Left lobe of liver (tissue), 2 donors: ENCODE data around the gene PLCB1. TPM values are rescaled to one million over a fixed set of nuclear protein-coding genes. Genes with fewer than 3 reads are reported as not detected.

Source experiments
- ATAC-seq: fragments of 200-7000 bp; cut with Tn5 transposase; one replicate; pipeline ENCODE4 v1.9.1; 2020; ENCODE audit warnings: mild to moderate bottlenecking, moderate library complexity
- DNase-seq: peaks from one replicate; pipeline ENCODE4 v3.0.0-alpha.2; 2020; ENCODE audit warnings: low spot score
- total RNA-seq: library from RNA; stranded (reverse); gene quantifications from one replicate; pipeline ENCODE4 v1.2.1, GENCODE V29; 2021
- donor health status: DM: no; HTN: no; CAD: no; lungs with moderate emphysema.
- donor health status: DM: no; HTN: yes; CAD: no.

PLCB1 gene
- total RNA-seq, 1 donor from 2014 or later = 3.9 TPM

DNA sequence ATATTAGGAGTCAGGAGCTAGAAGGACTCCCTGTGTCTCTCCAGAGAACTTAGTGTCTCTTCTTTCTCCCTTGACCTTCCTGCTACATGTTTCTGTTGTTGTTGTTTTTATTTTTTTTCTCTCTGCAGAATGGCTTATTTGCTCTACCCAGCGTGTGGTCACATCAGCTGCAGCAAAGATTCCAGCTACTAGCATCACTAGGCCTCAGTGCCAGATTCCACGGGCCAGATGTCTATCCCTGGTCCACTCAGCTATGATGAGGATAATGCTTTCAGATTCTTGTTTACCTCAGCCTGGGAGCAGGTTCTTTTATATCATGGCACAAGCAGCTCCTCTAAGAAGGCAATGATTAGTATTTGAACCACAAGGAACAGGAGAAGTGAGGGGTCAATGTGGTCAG, 110.0 kb downstream of the PLCB1 start:
- ATAC-seq (no peak), DNase-seq (no peak)

DNA sequence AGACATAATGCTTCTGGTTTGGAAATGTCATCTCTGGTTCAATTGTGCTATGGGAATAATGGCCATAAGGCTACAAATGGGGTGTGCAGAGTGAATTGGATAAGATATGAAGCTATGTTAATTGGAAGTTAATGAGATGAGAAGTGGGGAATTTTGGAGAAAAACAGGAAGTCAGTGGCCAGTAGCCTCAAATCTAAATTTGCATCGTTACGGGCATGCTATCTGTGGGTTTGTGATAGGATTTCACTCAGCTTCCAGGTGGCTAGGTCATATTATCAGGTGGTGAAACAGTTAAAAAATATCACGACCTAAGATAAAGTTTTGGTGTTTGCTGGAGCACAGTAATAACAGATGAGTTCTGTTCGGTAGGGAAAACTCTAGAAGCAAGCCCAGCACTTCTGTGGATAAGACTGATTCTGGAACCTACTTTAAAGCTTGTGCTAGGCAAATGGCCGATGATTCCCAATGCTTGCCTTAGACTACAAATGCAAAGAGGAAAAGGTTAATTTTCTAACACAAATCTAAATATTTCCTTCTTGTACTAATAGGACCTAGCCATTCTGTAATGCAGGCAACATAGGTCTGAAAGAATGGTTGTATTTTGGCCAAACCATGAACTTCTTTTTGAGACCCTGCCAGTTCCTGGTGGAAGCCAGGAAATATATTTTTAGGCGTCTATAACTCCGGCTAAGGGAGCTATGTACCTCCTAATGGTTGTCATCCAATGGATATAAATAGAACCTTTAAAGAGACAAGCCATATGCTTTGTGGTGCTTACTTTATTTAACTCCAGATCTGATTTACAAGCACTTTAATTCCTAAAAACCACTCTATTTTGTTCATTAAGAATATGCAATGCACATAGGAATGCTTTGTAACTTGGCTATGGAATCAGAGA, 111.0 kb downstream of the PLCB1 start:
- DNase-seq (no peak), ATAC-seq (no peak)

DNA sequence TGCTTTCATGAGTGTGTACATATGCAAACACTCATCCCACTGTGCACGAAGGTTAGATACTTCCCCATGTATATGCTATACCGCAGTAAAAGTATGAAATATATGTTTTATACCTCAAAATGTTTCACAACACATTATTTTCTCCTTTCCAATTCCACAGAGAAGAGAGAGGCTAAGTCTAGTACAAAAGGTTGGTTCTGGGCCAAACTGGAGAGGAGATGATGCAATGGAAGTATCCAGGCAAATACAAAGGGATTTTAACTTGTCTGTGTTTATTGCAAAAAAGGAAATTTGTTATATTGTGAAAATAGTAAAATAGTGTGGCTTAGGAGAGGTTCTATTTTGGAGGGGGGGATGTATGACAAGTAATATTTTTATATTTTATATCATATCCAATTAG, 112.6 kb downstream of the PLCB1 start:
- DNase-seq (no peak), ATAC-seq (peak; percentile 61)

DNA sequence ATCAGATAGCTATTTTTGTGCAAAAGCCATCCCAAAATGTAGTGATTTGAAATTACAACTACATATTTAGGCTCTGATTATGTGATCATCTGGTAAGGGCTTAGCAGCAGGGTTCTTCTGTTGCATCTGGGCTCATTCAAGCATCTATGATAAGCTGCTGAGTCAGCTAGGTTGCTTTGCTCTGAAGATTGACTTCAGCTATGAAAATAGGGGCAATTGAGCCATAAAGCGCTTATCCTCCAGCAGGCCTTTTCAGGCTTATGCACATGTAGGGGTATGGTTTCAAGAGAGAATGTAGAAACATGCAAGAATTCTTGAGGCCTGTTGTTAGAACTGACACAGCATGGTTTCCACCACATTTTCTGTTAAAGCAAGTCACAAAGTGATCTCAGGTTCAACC, 114.1 kb downstream of the PLCB1 start:
- DNase-seq (no peak), ATAC-seq (no peak)

DNA sequence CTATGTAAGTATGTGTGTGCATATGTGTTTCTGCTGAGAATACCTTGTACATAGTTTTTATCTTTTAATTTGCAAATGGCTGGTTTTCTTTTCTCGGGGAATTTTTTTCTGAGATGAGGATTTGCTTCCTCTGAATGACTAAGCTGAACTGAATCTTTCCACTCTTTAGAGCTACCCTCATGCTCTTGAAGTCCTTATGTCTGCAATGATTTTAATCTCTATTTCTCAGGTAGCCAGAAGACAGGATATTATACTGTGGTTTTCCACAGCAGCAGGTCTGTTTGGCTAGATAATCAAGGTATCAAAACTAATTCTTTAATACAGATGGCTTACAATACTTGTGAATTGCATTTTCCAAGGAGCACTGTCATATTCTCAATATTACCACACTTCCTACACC, 114.7 kb downstream of the PLCB1 start:
- DNase-seq (no peak), ATAC-seq (no peak)

DNA sequence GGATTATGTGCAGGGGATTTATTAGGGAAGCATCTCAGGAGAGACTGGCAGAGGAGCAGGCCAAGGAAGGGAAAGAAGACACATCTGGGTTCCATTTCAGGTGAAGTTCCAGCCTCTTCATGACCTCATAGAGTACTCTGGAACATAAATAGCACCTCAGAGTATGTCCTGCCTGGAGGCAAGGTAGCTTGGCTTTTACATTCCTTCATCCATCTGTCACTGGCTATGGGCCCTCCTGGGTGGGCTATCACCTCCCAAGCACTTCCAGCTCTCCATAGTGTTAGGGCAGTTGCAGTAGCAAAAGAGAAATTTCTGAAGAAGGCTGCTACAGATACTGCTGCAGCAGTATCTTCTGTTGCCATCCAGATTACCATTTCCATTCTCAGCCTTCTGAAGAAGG, 116.0 kb downstream of the PLCB1 start:
- ATAC-seq = no peak

DNA sequence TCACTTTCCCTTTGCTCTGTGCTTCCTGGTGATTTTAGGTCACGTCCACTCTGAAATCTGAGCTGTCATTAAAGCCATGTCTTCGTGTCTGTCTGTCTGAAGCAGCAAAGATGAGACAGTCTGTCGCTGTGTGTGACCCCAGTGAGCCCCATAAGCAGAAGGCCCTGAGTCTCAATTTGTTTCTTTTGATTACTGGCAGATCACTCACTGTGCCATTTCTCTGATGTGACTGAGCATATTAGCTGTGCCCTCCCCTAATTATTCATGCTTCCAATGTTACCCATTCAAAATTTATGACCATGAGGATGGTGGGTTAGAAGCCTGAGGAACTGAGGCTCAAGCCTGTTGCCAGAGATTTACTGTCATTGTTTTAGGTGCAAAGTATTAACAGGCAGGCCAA, 117.6 kb downstream of the PLCB1 start:
- no peak for ATAC-seq

More for the DNA sequence above, 116.0 kb downstream of the PLCB1 start:
- no peak for DNase-seq

DNA sequence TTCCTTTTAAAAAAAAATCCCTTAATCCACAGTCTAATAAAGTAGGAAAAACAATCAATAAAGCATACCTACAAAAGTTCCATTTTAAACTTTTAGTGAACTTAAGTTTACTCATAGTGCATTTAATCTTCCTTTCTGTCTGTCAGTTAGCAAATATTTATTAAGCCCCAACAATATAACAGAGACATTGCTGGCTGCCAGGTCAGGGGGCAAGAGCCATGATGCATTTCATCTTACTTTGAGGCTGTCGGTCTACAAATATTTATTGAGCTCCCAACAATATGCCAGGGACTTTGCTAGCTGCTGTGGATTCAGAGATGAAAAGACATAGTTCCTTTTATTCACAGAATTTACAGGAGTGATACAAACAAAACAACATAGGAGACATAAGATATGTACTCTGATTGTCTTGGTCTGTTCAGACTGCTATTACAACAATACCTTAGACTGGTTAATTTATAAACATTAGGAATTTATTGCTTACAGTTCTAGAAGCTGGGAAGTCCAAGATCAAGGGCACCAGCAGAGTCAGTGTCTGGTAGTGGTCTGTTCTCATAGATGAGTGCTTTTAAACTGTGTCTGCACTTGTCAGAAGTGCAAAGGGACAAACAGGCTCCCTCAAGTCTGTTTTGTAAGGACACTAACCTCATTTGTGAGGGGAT, 118.6 kb downstream of the PLCB1 start:
- DNase-seq = no peak
- ATAC-seq = no peak

More for the DNA sequence above, 117.6 kb downstream of the PLCB1 start:
- no peak for DNase-seq

DNA sequence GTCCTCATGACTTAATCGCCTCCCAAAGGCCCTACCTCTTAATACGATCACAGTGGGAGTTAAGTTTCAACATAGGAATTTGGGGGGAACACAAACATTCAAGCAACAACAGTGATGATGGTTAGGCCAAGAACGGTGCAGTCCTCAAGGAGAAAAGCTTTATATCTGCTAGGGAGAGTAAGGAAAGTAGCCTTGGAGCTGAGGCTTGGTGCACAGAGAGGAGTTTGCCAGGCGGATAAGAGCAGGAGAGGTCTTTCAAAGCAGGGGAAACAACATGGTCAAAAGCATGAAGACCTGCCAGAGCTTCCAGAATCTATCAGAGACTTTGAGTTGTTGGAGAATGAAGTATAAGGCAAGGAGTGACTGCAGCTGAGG, 119.1 kb downstream of the PLCB1 start:
- ATAC-seq = no peak
- no peak for DNase-seq

DNA sequence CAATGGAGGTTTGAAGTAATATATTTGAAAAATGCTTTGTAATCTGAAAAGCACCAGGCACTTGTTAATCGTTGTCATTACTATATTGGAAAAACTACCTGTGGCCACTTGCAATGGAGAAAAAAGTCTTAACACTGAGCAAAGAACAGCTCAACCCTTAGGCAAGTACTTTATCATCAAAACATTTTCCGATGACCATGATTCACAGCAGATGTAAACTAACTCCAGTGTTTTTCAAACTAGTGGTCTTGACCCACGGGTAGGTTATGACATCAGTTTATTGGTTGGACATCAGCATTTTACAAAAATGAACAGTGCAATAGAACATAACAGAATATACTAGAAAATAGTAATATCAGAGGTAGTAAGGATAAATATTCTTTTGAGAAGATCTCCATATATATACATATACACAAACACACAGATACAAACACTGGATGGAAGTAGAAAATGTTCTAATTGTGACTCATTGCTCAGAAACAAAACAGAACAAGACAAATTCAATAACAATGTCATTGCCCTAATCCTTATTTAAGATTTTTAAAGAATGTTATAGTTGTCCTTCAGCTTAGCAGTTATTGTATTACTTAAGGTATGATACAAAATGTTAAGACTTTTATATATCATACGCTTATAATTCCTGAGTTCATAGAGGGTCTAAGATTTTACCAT, 123.0 kb downstream of the PLCB1 start:
- no peak for DNase-seq
- no peak for ATAC-seq

DNA sequence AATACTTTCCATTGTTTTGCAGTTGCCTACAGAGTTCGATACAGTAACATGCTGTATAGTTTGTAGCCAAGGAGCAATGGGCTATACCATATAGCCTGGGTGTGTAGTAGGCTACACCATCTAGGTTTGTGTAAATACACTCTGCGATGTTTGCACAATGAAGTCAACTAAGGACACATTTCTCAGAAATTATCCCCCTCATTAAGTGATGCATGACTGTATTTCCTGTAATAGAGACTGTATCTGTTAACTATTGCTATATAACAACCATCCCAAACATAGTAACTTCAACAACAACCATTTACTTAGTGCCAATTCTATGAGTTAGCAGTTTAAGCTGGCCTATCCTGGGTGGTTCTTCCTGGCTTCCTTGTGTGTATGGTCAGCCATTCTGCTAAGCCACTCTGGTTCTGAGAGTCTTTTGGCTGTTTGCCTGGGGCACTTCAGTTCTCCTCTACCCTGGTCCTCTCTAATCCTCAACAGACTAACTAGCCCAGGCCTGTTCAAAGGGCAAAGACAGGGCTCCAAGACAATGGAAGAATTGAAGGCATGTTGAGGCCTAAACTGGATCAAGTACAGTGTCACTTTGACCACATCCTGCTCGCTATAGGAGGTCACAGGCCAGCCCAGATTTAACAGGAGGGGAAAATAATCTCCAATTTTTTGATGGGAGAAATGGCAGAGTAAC, 124.0 kb downstream of the PLCB1 start:
- ATAC-seq (no peak), DNase-seq (no peak)

DNA sequence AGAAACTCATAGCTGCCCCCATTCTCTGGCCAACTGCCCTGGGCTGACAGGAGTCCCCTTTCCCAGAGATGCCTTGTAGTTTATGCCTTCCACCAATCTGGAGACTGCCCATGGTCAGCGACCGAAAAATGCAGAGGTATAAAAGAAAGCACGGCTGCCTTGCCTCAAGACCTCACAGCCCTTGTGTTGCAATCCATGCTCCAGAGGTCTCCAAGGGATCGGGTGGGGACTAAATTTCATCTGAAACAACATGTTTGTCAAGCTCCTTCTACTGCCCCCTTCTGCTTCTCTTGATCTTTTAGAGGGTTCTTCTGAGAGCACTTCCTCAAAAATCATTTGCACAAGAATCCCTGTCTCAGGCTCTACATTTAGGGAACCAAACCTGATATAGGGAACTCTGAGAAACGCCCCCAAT, 128.8 kb downstream of the PLCB1 start:
- ATAC-seq (no peak), DNase-seq (no peak)

DNA sequence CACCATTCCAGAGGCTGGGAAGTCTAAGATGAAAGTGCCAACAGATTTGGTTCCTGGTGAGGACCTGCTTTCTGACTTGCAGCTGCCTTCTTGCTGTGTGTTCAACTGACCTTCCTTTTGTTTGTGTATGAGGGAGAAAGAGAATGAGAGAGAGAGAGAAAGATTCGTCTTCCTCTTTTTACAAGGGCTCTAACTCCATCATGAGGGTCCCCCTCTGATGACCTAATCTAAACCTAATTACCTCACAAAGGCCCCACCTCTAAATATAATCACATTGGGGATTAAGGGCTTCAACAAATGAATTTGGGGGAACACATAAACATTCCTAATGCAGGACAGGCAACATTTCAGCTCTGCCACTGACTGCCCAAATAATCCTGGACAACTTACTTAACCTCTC, 130.7 kb downstream of the PLCB1 start:
- no peak for ATAC-seq

DNA sequence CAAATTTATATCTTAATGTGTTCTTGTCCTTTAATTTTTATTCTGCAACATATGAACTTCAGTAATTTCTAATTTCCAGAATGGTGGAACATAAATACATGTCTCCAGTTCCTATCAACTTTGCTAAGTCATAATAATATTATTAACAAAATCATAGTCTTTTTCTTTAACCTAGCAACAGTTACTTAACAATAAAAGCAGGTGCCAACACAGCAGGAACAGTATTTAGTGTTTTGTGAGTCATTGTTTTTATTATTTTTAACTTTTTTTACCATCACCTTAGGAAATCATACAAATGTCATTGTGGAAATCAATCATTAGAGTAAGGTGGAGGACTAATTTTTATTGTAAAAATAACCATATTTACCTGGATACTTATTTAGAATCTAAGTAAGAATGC, 133.5 kb downstream of the PLCB1 start:
- no peak for DNase-seq
- no peak for ATAC-seq

More for the DNA sequence above, 130.7 kb downstream of the PLCB1 start:
- DNase-seq = no peak

DNA sequence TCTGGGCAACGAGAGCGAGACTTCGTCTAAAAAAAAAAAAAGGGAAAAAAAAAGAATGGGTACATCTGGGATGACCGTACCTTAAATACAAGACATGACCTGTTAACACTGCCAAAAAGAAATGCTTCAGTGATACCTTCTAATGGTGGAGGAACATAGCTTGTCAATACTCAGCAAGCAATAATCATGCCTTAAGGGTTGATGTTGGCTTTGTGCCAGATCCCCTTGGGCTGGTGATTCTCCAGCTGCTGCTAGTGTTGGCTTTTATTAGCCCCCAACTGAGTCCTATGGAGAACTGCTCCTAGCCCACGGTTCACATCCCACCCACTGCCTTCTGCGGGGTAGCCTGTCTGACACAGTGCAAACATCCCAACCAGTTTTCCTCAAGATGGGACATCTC, 134.9 kb downstream of the PLCB1 start:
- ATAC-seq = no peak
- DNase-seq = no peak

DNA sequence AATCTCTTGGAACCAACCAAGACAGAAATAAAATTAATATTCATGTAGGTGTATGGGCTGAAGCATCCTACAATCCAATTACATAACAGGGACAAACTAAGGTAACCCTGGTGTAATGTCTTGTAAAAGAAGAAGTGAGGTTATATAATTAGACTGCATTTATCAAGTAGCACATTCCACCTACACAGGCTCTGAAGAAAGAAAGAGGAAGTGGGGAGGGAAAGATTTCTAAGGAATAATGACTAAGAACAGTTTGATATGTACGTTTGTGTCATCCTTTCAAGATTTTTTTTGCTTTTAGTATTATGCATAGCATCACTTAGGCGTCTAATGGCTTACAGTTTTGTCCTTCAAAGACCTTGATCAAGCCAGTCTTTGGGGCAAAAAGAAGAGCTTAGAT, 139.7 kb downstream of the PLCB1 start:
- no peak for ATAC-seq
- no peak for DNase-seq

DNA sequence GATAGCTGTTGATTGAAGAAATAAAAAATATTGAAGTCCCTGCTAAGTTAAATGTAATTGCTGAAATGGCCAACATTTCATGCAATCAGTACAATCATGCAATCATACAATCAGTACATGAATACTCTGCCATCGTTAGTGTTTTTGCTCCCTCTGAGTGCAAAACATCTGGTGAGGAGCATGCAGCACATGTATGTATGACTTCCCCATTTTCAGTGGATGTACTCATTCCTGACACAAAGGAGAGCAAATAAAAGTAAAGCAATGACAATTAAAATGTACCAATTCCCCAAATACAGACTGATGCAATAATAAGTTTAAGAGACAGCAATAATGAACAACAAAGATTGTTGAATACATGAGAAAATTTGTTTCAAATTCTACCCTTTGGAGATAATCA, 140.7 kb downstream of the PLCB1 start:
- DNase-seq = no peak

DNA sequence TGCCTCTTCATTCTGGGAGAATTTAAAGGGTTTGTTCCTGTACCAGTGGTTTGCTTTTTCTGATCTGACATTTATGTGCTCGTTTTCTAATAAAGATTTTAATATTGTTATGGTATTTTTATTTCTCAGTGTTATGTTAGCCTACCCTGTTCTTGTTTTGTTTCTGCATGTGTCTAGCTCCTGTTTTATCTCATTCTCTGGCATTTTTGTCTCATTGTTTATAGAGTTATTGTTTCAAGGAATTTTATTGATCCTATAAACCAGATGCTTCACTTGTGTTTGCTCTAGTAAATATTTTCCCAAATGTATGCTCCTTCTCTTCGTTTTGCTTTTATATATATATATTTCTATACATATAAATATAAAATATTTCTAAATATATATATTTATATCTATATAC, 152.8 kb downstream of the PLCB1 start:
- no peak for ATAC-seq

More for the DNA sequence above, 140.7 kb downstream of the PLCB1 start:
- no peak for ATAC-seq

DNA sequence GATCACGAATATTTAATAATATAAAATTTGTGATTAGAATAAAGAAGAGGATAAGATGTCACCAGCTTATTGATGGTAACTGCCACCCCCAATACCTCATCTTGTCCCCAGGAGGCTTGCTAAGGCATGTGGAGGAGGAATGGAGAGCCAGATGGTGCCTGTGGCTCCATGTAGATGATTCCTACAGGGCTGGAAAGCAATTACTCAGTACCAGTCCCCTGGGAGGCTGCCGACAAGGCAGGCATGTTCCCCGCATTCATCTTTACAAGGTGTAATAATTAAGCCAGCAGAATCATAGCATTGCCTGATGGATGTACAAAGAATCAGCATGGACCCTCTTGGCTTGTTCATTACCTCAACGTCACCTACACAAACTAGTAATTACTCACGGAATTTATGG, 155.3 kb downstream of the PLCB1 start:
- DNase-seq (no peak), ATAC-seq (no peak)

More for the DNA sequence above, 152.8 kb downstream of the PLCB1 start:
- no peak for DNase-seq

DNA sequence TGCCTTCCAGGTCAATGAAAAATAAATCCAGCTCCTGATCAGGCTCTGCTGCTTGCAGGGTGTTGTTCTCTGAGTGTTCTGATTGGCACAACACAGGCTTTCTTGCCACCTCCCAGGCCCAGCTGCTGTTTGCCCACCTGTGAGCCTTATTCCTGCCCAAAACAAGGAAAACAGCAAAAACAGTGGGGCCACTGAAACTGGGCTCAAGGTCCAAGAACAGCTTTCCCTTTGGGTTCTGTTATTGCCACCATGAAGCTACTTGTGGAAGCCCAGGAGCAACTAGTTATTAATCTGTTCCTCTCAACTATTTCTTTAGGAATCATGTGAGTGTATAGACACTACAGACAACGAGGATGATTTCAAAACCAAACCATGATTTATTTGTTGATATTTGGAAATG, 159.1 kb downstream of the PLCB1 start:
- DNase-seq = no peak
- ATAC-seq = no peak

DNA sequence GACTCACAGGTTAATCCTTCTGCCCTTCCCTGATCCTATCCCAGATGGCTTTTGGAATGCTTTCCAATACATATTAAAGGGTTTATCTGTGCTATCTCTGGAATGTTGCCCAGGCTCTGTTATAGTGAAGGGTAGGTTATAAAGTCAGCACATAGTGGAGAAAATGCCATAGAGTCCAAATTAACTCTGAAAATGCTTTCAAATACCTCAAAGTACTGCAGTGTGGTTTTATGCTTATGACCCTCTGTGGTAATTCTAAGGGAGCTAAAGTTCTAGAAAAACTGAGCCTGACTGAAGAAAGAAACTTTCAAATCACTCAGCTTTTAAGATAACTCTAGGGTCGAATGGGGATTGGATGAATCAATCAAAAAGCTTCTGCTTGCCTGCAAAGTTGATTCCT, 159.8 kb downstream of the PLCB1 start:
- ATAC-seq (no peak), DNase-seq (no peak)
